ENCODE measurements around the gene ZNF532.

- no peak for TF ChIP-seq POLR2AphosphoS5 (IDR thresholded peaks at IDR 0.05)
- TF ChIP-seq CTCF (IDR thresholded peaks at IDR 0.05) = no peak
Observed at GRCh38 chr18:58929206-58929605, 64.5 kb downstream of the ZNF532 start.

Data from upper lobe of left lung (tissue), 4 donors.